BJ (cell line): ENCODE measurements around the gene PTGDS. TPM values are rescaled to one million over a fixed set of nuclear protein-coding genes. Genes with fewer than 3 reads are reported as not detected.

ENCODE experiments used
- CTCF ChIA-PET: fragments of 350-600 bp; formaldehyde crosslinking; extraction: SDS; loops from one replicate; lab custom pipeline; 2021; ENCODE audit warnings: antibody characterized with exemption, inconsistent platforms; lab: Yijun Ruan, JAX
- POLR2A ChIA-PET: fragments of 300-600 bp; sonication (Branson Sonifier 250); formaldehyde crosslinking; extraction: SDS; loops from one replicate; lab custom pipeline; 2021; ENCODE audit warnings: antibody characterized with exemption; lab: Charles Lee
- DNase-seq: peaks from one replicate; pipeline ENCODE4 v3.0.0-alpha.2; 2011; ENCODE audit warnings: low read depth
- H3K27me3 ChIP-seq: 2 replicates; pipeline ENCODE4 v1.6.0; 2011; ENCODE audit warnings: low read length; ENCODE audit not compliant: control insufficient read depth, insufficient read depth
- H3K36me3 ChIP-seq: 2 replicates; pipeline ENCODE4 v1.5.1; 2011; ENCODE audit warnings: low read length; ENCODE audit not compliant: control insufficient read depth, insufficient read depth
- H3K4me3 ChIP-seq: 2 replicates; pipeline ENCODE4 v1.5.1; 2011; ENCODE audit warnings: low read depth, mild to moderate bottlenecking, control low read depth, low read length
- CTCF ChIP-seq: IDR thresholded peaks from 2 replicates; pipeline ENCODE4 v1.5.1; 2011; ENCODE audit warnings: low read depth, mild to moderate bottlenecking, control low read depth, inconsistent platforms, low read length, moderate library complexity; ENCODE audit not compliant: insufficient read depth
- polyA plus RNA-seq: library from polyadenylated mRNA; depleted of rRNA; stranded (reverse); fragments of >200 nt; gene quantifications from 2 replicates; pipeline ENCODE4 v1.2.3, GENCODE V29; 2011

PTGDS gene
- polyA plus RNA-seq, 1 experiment, result 0.58 TPM

- DNase-seq, result no peak
- H3K27me3 ChIP-seq, result peaks cover 1% of the 10 kb centered on the region; the same call in 1 of the 2 replicates
- H3K36me3 ChIP-seq, result no peaks in the 10 kb centered on the region
- ChIA-PET CTCF (interaction anchor here (1.1 to 1.2 kb wide), 2 partner anchors 12 to 48 kb away, joined by 3 read pairs; no protein-coding TSS in a partner anchor), POLR2A (no interaction called here)
- no peak overlapping the region for H3K4me3 ChIP-seq
- TF ChIP-seq CTCF, result no peak
Measured at GRCh38 chr9:136980669-136981478, 3.6 kb downstream of the PTGDS start.

GRCh38 chr9:136981588-136982231 is 4.4 kb downstream of the PTGDS start:
- DNase-seq, result no peak
- H3K36me3 ChIP-seq, result no peaks in the 10 kb centered on the region
- ChIA-PET POLR2A (no interaction called here), CTCF (interaction anchor here (0.8 to 1.4 kb wide), 4 partner anchors 11 to 53 kb away, joined by 3 to 5 read pairs (median 3); no protein-coding TSS in a partner anchor)
- H3K4me3 ChIP-seq, result no peak overlapping the region
- H3K27me3 ChIP-seq, result peaks cover 1% of the 10 kb centered on the region; the same call in 1 of the 2 replicates
- TF ChIP-seq CTCF, result no peak

- TF ChIP-seq CTCF, result no peak
- Histone ChIP-seq H3K27me3 (peaks cover 1% of the 10 kb centered on the region), H3K36me3 (no peaks in the 10 kb centered on the region), H3K4me3 (no peak within 1 kb of the TSS)
- ChIA-PET CTCF (interaction anchor here (0.8 to 1.4 kb wide), 4 partner anchors 10 to 53 kb away, joined by 3 to 5 read pairs (median 3); no protein-coding TSS in a partner anchor), POLR2A (no interaction called here)
- no peak for DNase-seq
Measured at GRCh38 chr9:136982232-136983051, 5.1 kb downstream of the PTGDS start, which contains the start of gene LCNL1. Gene LCNL1, plus strand, starts transcription at chr9:136982993. Its CDS starts 594 bp downstream, at chr9:136983587.

GRCh38 chr9:136983167-136983566 is 5.9 kb downstream of the PTGDS start:
- no peak for TF ChIP-seq CTCF
- no peak for DNase-seq
- H3K4me3 ChIP-seq, result no peak overlapping the region
- POLR2A ChIA-PET, result no interaction called here
- CTCF ChIA-PET, result no interaction called here
- no peaks in the 10 kb centered on the region for H3K36me3 ChIP-seq
- H3K27me3 ChIP-seq, result peaks cover 1% of the 10 kb centered on the region
